HepG2 (cell line): ENCODE measurements around the gene CCL22. TPM values are rescaled to one million over a fixed set of nuclear protein-coding genes. Genes with fewer than 3 reads are reported as not detected.

Experiments
- EHMT2 ChIP-seq: fragments of 200-600 bp; sonication (generic); IDR thresholded peaks from 2 replicates; pipeline ENCODE4 v1.7.0; 2017; ENCODE audit warnings: antibody characterized with exemption, low read depth, low read length, borderline replicate concordance
- EP300 ChIP-seq, 3 experiments: sonication (generic) in 1 of 3; formaldehyde crosslinking in 1 of 3; IDR thresholded peaks; 2 replicates each; pipeline versions ENCODE4 v1.5.1 to v1.6.1; 2011 to 2020; ENCODE audit warnings: low read depth in 2 of 3, low read length in 2 of 3, borderline replicate concordance in 1 of 3, improper control_type of control experiment in 1 of 3, mild to moderate bottlenecking in 1 of 3, missing genetic modification reagents in 1 of 3, moderate library complexity in 1 of 3
- HNF4G ChIP-seq, 2 experiments: sonication (generic) in 1 of 2; formaldehyde crosslinking in 1 of 2; IDR thresholded peaks; 2 replicates each; pipeline versions ENCODE4 v1.4.0 to v1.6.1; 2011 to 2020; ENCODE audit warnings: borderline replicate concordance in 2 of 2, low read depth in 2 of 2, mild to moderate bottlenecking in 2 of 2, low read length in 1 of 2, missing genetic modification reagents in 1 of 2, moderate library complexity in 1 of 2
- MED8 ChIP-seq: sonication (generic); formaldehyde crosslinking; IDR thresholded peaks from 2 replicates; pipeline ENCODE4 v1.8.1; 2023; ENCODE audit warnings: mild to moderate bottlenecking, missing genetic modification reagents; ENCODE audit not compliant: insufficient replicate concordance
- NFATC3 ChIP-seq: sonication (generic); formaldehyde crosslinking; IDR thresholded peaks from 2 replicates; pipeline ENCODE4 v1.5.1; 2020; ENCODE audit warnings: mild to moderate bottlenecking, missing genetic modification reagents
- NR3C1 ChIP-seq: sonication (generic); formaldehyde crosslinking; IDR thresholded peaks from 2 replicates; pipeline ENCODE4 v1.4.0; 2020; ENCODE audit warnings: missing genetic modification reagents
- ONECUT2 ChIP-seq: sonication (generic); formaldehyde crosslinking; IDR thresholded peaks from 2 replicates; pipeline ENCODE4 v1.4.0; 2020; ENCODE audit warnings: missing genetic modification reagents
- PLRG1 ChIP-seq: fragments of 450-650 bp; conservative IDR thresholded peaks from 2 replicates; pipeline ENCODE4 v1.6.1; 2016
- POGK ChIP-seq: sonication (generic); formaldehyde crosslinking; conservative IDR thresholded peaks from 2 replicates; pipeline ENCODE4 v1.8.0; 2022; ENCODE audit warnings: mild to moderate bottlenecking, moderate library complexity, missing genetic modification reagents
- RFX1 ChIP-seq: fragments of 450-650 bp; IDR thresholded peaks from 2 replicates; pipeline ENCODE4 v1.6.1; 2017
- RXRA ChIP-seq: sonication (generic); formaldehyde crosslinking; IDR thresholded peaks from 2 replicates; pipeline ENCODE4 v1.5.1; 2020; ENCODE audit warnings: missing genetic modification reagents
- SP2 ChIP-seq: sonication (generic); formaldehyde crosslinking; IDR thresholded peaks from 2 replicates; pipeline ENCODE4 v1.5.1; 2020; ENCODE audit warnings: mild to moderate bottlenecking, missing genetic modification reagents
- TBX3 ChIP-seq: fragments of 450-650 bp; IDR thresholded peaks from 2 replicates; pipeline ENCODE4 v1.6.1; 2017; ENCODE audit warnings: antibody characterized with exemption, mild to moderate bottlenecking, inconsistent platforms, borderline replicate concordance
- USF2 ChIP-seq, 2 experiments: sonication (generic) in 1 of 2; formaldehyde crosslinking in 1 of 2; IDR thresholded peaks; 2 replicates each; pipeline versions ENCODE4 v1.5.1 to v1.6.1; 2011 to 2020; ENCODE audit warnings: borderline replicate concordance in 1 of 2, low read depth in 1 of 2, low read length in 1 of 2, mild to moderate bottlenecking in 1 of 2, missing genetic modification reagents in 1 of 2, moderate library complexity in 1 of 2
- WIZ ChIP-seq: sonication (generic); formaldehyde crosslinking; IDR thresholded peaks from 2 replicates; pipeline ENCODE4 v1.5.1; 2020; ENCODE audit warnings: mild to moderate bottlenecking, missing genetic modification reagents
- XBP1 ChIP-seq: sonication (generic); formaldehyde crosslinking; IDR thresholded peaks from 2 replicates; pipeline ENCODE4 v1.5.0; 2020; ENCODE audit warnings: missing genetic modification reagents
- ZMYM2 ChIP-seq: sonication (generic); formaldehyde crosslinking; IDR thresholded peaks from 2 replicates; pipeline ENCODE4 v1.8.0; 2022; ENCODE audit warnings: mild to moderate bottlenecking, missing genetic modification reagents
- ZNF256 ChIP-seq: sonication (generic); formaldehyde crosslinking; conservative IDR thresholded peaks from 2 replicates; pipeline ENCODE4 v1.4.0; 2020; ENCODE audit warnings: missing genetic modification reagents
- ZNF557 ChIP-seq: sonication (generic); formaldehyde crosslinking; IDR thresholded peaks from 2 replicates; pipeline ENCODE4 v1.4.0; 2020; ENCODE audit warnings: missing genetic modification reagents
- ZNF577 ChIP-seq: sonication (generic); formaldehyde crosslinking; IDR thresholded peaks from 2 replicates; pipeline ENCODE4 v1.4.0; 2020; ENCODE audit warnings: mild to moderate bottlenecking, low read depth, missing genetic modification reagents, borderline replicate concordance
- ZNF614 ChIP-seq: IDR thresholded peaks from 2 replicates; pipeline ENCODE4 v1.6.1; 2018; ENCODE audit warnings: missing biosample characterization, missing genetic modification reagents, inconsistent platforms, borderline replicate concordance
- ZNF768 ChIP-seq: sonication (generic); formaldehyde crosslinking; IDR thresholded peaks from 2 replicates; pipeline ENCODE4 v1.4.0; 2020; ENCODE audit warnings: missing genetic modification reagents
- ZNF776 ChIP-seq: sonication (generic); formaldehyde crosslinking; IDR thresholded peaks from 2 replicates; pipeline ENCODE4 v1.4.0; 2020; ENCODE audit warnings: mild to moderate bottlenecking, missing genetic modification reagents
- ZSCAN20 ChIP-seq: sonication (generic); formaldehyde crosslinking; IDR thresholded peaks from 2 replicates; pipeline ENCODE4 v1.4.0; 2020; ENCODE audit warnings: missing genetic modification reagents, mild to moderate bottlenecking, borderline replicate concordance
- polyA plus RNA-seq, 8 experiments: library from polyadenylated mRNA; depleted of rRNA in 3 of 8; stranded (reverse) in 7 of 8; unstranded in 1 of 8; fragments of >200 nt; fragmentation: Illumina TruSeq in 4 of 8; extraction: Trizol in 4 of 8; gene quantifications; 2 replicates each; pipeline versions ENCODE4 v1.2.1 to v1.2.3, GENCODE V29; 2011 to 2016; ENCODE audit warnings: low read depth in 4 of 8, missing spikeins in 1 of 8, mixed read lengths in 1 of 8; ENCODE audit not compliant: insufficient read depth in 1 of 8
- total RNA-seq, 5 experiments: library from RNA; depleted of rRNA; stranded (reverse); fragments of >200 nt; fragmentation: Illumina TruSeq; extraction: Trizol; gene quantifications; 2 replicates each; pipeline ENCODE4 v1.2.3, GENCODE V29; 2016; ENCODE audit warnings: low read depth in 1 of 5

CCL22 gene
- total and polyA plus RNA-seq, 2 of the 13 experiments (the other 11 are each of a cell fraction or from before 2014, with no cell fraction given): not detected

GRCh38 chr16:57371494-57372371 lies 13.2 kb downstream of the CCL22 start (continued):
- TF ChIP-seq ZNF557 (CRISPR knock-in tag): peak; percentile 14; the same call in 1 of the 2 replicates
- TF ChIP-seq PLRG1: no peak
- TF ChIP-seq XBP1 (CRISPR knock-in tag): no peak
- peak; percentile 15 for TF ChIP-seq MED8
- TF ChIP-seq EHMT2: no peak
- TF ChIP-seq USF2 (IDR thresholded peaks at IDR 0.05; ENCODE audit: low read depth, low read length): no peak
- no peak for TF ChIP-seq USF2 (CRISPR knock-in tag; IDR thresholded peaks at IDR 0.05; ENCODE audit: borderline replicate concordance)
- no peak for TF ChIP-seq ZMYM2
- no peak; the same call in none of the 2 replicates for TF ChIP-seq RXRA (CRISPR knock-in tag)
- TF ChIP-seq HNF4G (IDR thresholded peaks at IDR 0.05; ENCODE audit: borderline replicate concordance, low read depth, low read length): peak; percentile 42; the same call in 1 of the 2 replicates
- no peak; the same call in 1 of the 2 replicates for TF ChIP-seq HNF4G (CRISPR knock-in tag; IDR thresholded peaks at IDR 0.05; ENCODE audit: borderline replicate concordance, low read depth)
- peak; percentile 45; the same call in 1 of the 2 replicates for TF ChIP-seq RFX1
- no peak for TF ChIP-seq NR3C1 (CRISPR knock-in tag)
- no peak for TF ChIP-seq TBX3
- TF ChIP-seq POGK (CRISPR knock-in tag): no peak
- TF ChIP-seq ZNF577 (CRISPR knock-in tag): no peak
- peak in 1 of 2 experiments; percentile 39; a peak in 1 of 4 replicates for TF ChIP-seq EP300 (IDR thresholded peaks at IDR 0.05; ENCODE audit: low read depth in 2 of 2, low read length in 2 of 2)
- no peak for TF ChIP-seq EP300 (CRISPR knock-in tag; IDR thresholded peaks at IDR 0.05; ENCODE audit: borderline replicate concordance)
- TF ChIP-seq ZNF768 (CRISPR knock-in tag): no peak
- no peak for TF ChIP-seq ZNF776
- no peak; the same call in 1 of the 2 replicates for TF ChIP-seq NFATC3
- 0 out of 2 replicates have a peak, but pooled peaks have one; percentile 13 for TF ChIP-seq SP2 (CRISPR knock-in tag)
- no peak for TF ChIP-seq ONECUT2 (CRISPR knock-in tag)
- TF ChIP-seq ZNF614: no peak
- no peak for TF ChIP-seq ZSCAN20
- no peak for TF ChIP-seq ZNF256 (CRISPR knock-in tag)
- TF ChIP-seq WIZ: no peak
